CD8-positive, alpha-beta memory T cell (primary cell): ENCODE data around the gene FOXD4. TPM values are rescaled to one million over a fixed set of nuclear protein-coding genes. Genes with fewer than 3 reads are reported as not detected.
"Not testable (repeated sequence)": the region's sequence is repeated elsewhere in the genome, so short reads cannot be mapped to it uniquely, and the experiment has no call there.

Experiments
- CTCF ChIA-PET: fragments of 350-600 bp; sonication (Branson Sonifier 250); formaldehyde crosslinking; loops from one replicate; lab custom pipeline; 2021; ENCODE audit warnings: antibody characterized with exemption; lab: Charles Lee
- POLR2A ChIA-PET: fragments of 350-600 bp; sonication (Branson Sonifier 250); formaldehyde crosslinking; loops from one replicate; lab custom pipeline; 2021; ENCODE audit warnings: antibody characterized with exemption; lab: Charles Lee
- DNase-seq, 5 donors: peaks; one replicate each; pipeline versions ENCODE4 v3.0.0 to v3.0.0-alpha.2; 2020 to 2022; ENCODE audit warnings: mixed read lengths in 1 of 5
- H3K27ac ChIP-seq: one replicate; pipeline ENCODE4 v1.7.0; 2013; ENCODE audit warnings: low read depth, mild to moderate bottlenecking, low read length, moderate library complexity
- H3K27me3 ChIP-seq: 2 replicates; pipeline ENCODE4 v1.7.0; 2013; ENCODE audit warnings: low read length, mild to moderate bottlenecking; ENCODE audit not compliant: insufficient read depth, poor library complexity, severe bottlenecking
- H3K36me3 ChIP-seq: 2 replicates; pipeline ENCODE4 v1.7.0; 2013; ENCODE audit warnings: mild to moderate bottlenecking, low read length, moderate library complexity; ENCODE audit not compliant: insufficient read depth
- H3K4me1 ChIP-seq: 2 replicates; pipeline ENCODE4 v1.7.0; 2013; ENCODE audit warnings: mild to moderate bottlenecking, low read length, moderate library complexity; ENCODE audit not compliant: insufficient read depth
- H3K4me3 ChIP-seq: 2 replicates; pipeline ENCODE4 v1.7.0; 2013; ENCODE audit warnings: mild to moderate bottlenecking, low read length
- H3K9me3 ChIP-seq: 2 replicates; pipeline ENCODE4 v1.7.0; 2013; ENCODE audit warnings: mild to moderate bottlenecking, low read length
- H3K27ac Mint-ChIP-seq, 8 donors: one replicate each; pipeline ENCODE4 v1.8.0; 2020 to 2021; ENCODE audit warnings: mixed read lengths in 8 of 8, mild to moderate bottlenecking in 6 of 8, inconsistent platforms in 3 of 8, moderate library complexity in 3 of 8
- H3K27me3 Mint-ChIP-seq, 2 donors: one replicate each; pipeline ENCODE4 v1.8.0; 2020 to 2021; ENCODE audit warnings: mixed read lengths in 2 of 2, mild to moderate bottlenecking in 1 of 2, moderate library complexity in 1 of 2
- H3K36me3 Mint-ChIP-seq, 3 donors: one replicate each; pipeline ENCODE4 v1.8.0; 2020 to 2021; ENCODE audit warnings: mixed read lengths in 3 of 3, inconsistent platforms in 1 of 3, mild to moderate bottlenecking in 1 of 3
- H3K4me1 Mint-ChIP-seq, 3 donors: one replicate each; pipeline ENCODE4 v1.8.0; 2020 to 2021; ENCODE audit warnings: mixed read lengths in 3 of 3, inconsistent platforms in 1 of 3, mild to moderate bottlenecking in 1 of 3
- H3K4me3 Mint-ChIP-seq, 7 donors: one replicate each; pipeline ENCODE4 v1.8.0; 2020 to 2021; ENCODE audit warnings: mixed read lengths in 7 of 7, mild to moderate bottlenecking in 6 of 7, moderate library complexity in 4 of 7, inconsistent platforms in 2 of 7
- H3K9me3 Mint-ChIP-seq, 5 donors: one replicate each; pipeline ENCODE4 v1.8.0; 2020 to 2022; ENCODE audit warnings: mixed read lengths in 5 of 5, mild to moderate bottlenecking in 3 of 5, moderate library complexity in 2 of 5, inconsistent platforms in 1 of 5
- polyA plus RNA-seq: library from polyadenylated mRNA; unstranded; fragments of 300-500 nt; fragmentation: Illumina TruSeq; gene quantifications from one replicate; pipeline ENCODE4 v1.2.3, GENCODE V29; 2021
- total RNA-seq, 2 experiments: library from RNA; stranded (reverse); gene quantifications; one replicate each; pipeline ENCODE4 v1.2.3, GENCODE V29; 2021

FOXD4 gene
- under 1 TPM; 0.20 to 0.22 TPM for total RNA-seq
- not detected for polyA plus RNA-seq

- DNase-seq, H3K27ac ChIP-seq, CTCF ChIA-PET, H3K36me3 ChIP-seq, H3K9me3 Mint-ChIP-seq, H3K9me3 ChIP-seq, H3K4me3 ChIP-seq, H3K36me3 Mint-ChIP-seq, H3K4me1 ChIP-seq, POLR2A ChIA-PET: not testable (repeated sequence)
- H3K4me1 Mint-ChIP-seq = peaks cover 20 to 23% (median 21%) of the 10 kb centered on the region in 3 donors
- H3K27me3 ChIP-seq = peaks cover 11% of the 10 kb centered on the region
- H3K27ac Mint-ChIP-seq = peak within 1 kb of the TSS in 1 of 8 donors; percentile 55
- H3K4me3 Mint-ChIP-seq = peak within 1 kb of the TSS; percentile 59 to 72 (median 66)
- H3K27me3 Mint-ChIP-seq = peaks cover 26 to 30% of the 10 kb centered on the region in 2 donors
Measured at GRCh38 chr9:117995-118467, at the start of gene FOXD4. FOXD4 (minus strand) TSS chr9:118417; CDS start chr9:118119, 298 bp downstream.

- H3K9me3 ChIP-seq, H3K4me1 ChIP-seq, H3K4me3 ChIP-seq, DNase-seq, H3K4me3 Mint-ChIP-seq, H3K27me3 Mint-ChIP-seq, H3K4me1 Mint-ChIP-seq, H3K36me3 ChIP-seq, H3K36me3 Mint-ChIP-seq, H3K9me3 Mint-ChIP-seq, H3K27ac Mint-ChIP-seq, H3K27ac ChIP-seq, H3K27me3 ChIP-seq, POLR2A ChIA-PET, CTCF ChIA-PET: not testable (repeated sequence)
Measured at GRCh38 chr9:159871-160270, 41.7 kb upstream of the FOXD4 start.

GRCh38 chr9:151173-151572 is 33.0 kb upstream of the FOXD4 start:
- CTCF ChIA-PET, H3K27me3 Mint-ChIP-seq, H3K27me3 ChIP-seq, H3K27ac ChIP-seq, H3K9me3 ChIP-seq, DNase-seq, POLR2A ChIA-PET, H3K4me1 ChIP-seq, H3K4me1 Mint-ChIP-seq, H3K36me3 ChIP-seq, H3K4me3 ChIP-seq, H3K4me3 Mint-ChIP-seq, H3K27ac Mint-ChIP-seq, H3K36me3 Mint-ChIP-seq, H3K9me3 Mint-ChIP-seq: not testable (repeated sequence)

- H3K9me3 Mint-ChIP-seq, H3K27me3 Mint-ChIP-seq, H3K9me3 ChIP-seq, H3K36me3 Mint-ChIP-seq, H3K27ac Mint-ChIP-seq, H3K4me1 ChIP-seq, H3K27ac ChIP-seq, H3K4me3 Mint-ChIP-seq, H3K36me3 ChIP-seq, CTCF ChIA-PET, H3K4me3 ChIP-seq, POLR2A ChIA-PET, H3K4me1 Mint-ChIP-seq, DNase-seq, H3K27me3 ChIP-seq: not testable (repeated sequence)
Measured at GRCh38 chr9:139880-140279, 21.7 kb upstream of the FOXD4 start.

GRCh38 chr9:117144-117994 is 848 bp downstream of the FOXD4 start:
- H3K36me3 Mint-ChIP-seq, H3K4me1 ChIP-seq, H3K27ac ChIP-seq, POLR2A ChIA-PET, H3K27ac Mint-ChIP-seq, CTCF ChIA-PET, H3K4me3 ChIP-seq, H3K9me3 ChIP-seq, H3K9me3 Mint-ChIP-seq, H3K36me3 ChIP-seq: not testable (repeated sequence)
- Mint-ChIP-seq H3K27me3 (peaks cover 32 to 36% of the 10 kb centered on the region in 2 donors), H3K4me3 (peak overlapping the region; percentile 59 to 72 (median 66)), H3K4me1 (peaks cover 20 to 25% (median 21%) of the 10 kb centered on the region in 3 donors)
- H3K27me3 ChIP-seq = peaks cover 16% of the 10 kb centered on the region
- peak in 3 of 5 donors; percentile 30 to 60 (median 32) for DNase-seq

- DNase-seq = peak in 1 of 5 donors; percentile 28
- H3K4me1 ChIP-seq, H3K27ac ChIP-seq, H3K4me3 ChIP-seq, H3K36me3 ChIP-seq, H3K9me3 ChIP-seq, H3K36me3 Mint-ChIP-seq, CTCF ChIA-PET, H3K9me3 Mint-ChIP-seq, POLR2A ChIA-PET: not testable (repeated sequence)
- peak overlapping the region in 2 of 8 donors; percentile 65 to 75 for H3K27ac Mint-ChIP-seq
- peaks cover 38 to 40% of the 10 kb centered on the region in 2 donors for H3K27me3 Mint-ChIP-seq
- H3K4me1 Mint-ChIP-seq = peaks cover 20 to 25% (median 21%) of the 10 kb centered on the region in 3 donors
- peak overlapping the region; percentile 32 to 79 (median 53) for H3K4me3 Mint-ChIP-seq
- H3K27me3 ChIP-seq = peaks cover 17% of the 10 kb centered on the region
Measured at GRCh38 chr9:116239-117077, 1.8 kb downstream of the FOXD4 start.

GRCh38 chr9:115118-115451 is 3.1 kb downstream of the FOXD4 start:
- Mint-ChIP-seq H3K27ac (peak overlapping the region in 2 of 8 donors; percentile 51 to 75), H3K4me3 (peak overlapping the region; percentile 40 to 85 (median 68)), H3K27me3 (peaks cover 38 to 40% of the 10 kb centered on the region in 2 donors), H3K4me1 (peaks cover 20 to 25% (median 21%) of the 10 kb centered on the region in 3 donors)
- H3K27ac ChIP-seq, H3K9me3 Mint-ChIP-seq, H3K4me3 ChIP-seq, H3K36me3 ChIP-seq, CTCF ChIA-PET, POLR2A ChIA-PET, H3K9me3 ChIP-seq, H3K36me3 Mint-ChIP-seq, DNase-seq, H3K4me1 ChIP-seq: not testable (repeated sequence)
- peaks cover 17% of the 10 kb centered on the region for H3K27me3 ChIP-seq
